HG02840 (cell line): ENCODE results near the gene PARN.

Source experiments
- ATAC-seq: cut with Tn5 transposase; IDR thresholded peaks from one replicate; pipeline ENCODE4 v1.9.1; 2021; ENCODE audit warnings: mild to moderate bottlenecking, moderate library complexity, moderate number of reproducible peaks; ENCODE audit not compliant: unreplicated experiment, low FRiP score

The PARN gene

DNA sequence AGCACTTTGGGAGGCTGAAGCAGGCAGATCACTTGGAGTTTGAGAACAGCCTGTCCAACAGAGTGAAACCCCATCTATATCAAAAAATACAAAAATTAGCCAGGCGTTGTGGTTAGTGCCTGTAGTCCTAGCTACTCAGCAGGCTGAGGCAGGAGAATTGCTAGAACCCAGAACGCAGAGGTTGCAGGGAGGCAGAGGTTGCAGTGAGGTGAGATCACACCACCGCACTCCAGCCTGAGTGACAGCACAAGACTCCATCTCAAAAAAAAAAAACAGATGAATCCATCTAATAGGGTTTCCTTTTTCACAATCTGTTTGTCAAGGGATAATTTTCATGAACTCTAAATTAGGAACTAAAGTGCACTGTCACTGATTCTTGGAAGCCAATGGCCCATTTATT lies 99.0 kb downstream of the PARN start:
- ATAC-seq, result no peak

DNA sequence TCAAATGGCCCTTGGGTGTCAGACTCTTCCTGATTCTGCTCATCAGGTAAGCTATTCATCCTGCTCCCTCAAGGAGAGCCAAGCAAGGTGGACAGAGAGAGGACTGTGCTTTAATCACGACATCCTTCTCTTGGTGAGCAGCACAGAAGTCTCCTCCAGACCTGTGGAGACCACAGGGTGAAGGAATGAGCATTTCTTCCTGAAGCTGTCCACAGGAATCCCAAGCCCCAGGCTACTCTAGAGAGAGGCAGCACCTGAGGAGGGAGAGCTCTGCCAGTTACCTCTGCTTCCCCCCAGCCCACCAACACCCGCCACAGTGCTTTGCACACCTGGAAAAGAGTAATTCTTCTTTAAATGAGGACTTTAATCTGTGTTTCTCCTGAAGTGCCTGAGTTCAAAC lies 100.0 kb downstream of the PARN start:
- ATAC-seq, result no peak

DNA sequence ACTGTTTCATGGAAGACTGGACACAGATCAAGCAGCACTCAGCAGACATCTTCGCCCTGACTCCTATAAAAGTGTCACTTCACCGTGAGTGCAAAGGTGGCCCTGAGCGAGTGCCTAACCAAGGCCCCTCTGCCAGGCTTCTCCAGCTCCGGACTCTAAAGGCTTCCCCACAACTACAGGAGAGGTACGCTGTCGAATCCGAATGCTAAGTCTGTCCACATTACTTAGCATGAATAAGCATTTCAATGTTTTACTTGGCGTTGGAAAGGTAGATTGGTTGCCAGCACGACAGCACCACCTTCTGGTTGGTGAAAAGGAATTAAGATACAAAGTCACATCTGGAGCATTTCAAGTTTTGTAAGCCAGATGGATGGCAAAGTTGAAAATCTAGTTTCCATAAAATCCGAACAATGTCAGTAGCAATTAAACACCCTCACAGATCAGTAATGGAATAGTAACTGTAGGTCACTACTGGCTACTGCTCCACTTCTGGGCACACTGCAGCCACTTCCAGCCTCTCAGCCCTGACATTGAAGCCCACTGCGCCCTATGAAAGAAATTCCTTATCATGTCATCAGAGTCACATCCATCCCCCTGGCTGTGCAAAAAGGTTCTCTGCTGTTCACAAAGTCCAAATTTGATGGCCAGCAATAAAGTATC lies 100.9 kb downstream of the PARN start:
- ATAC-seq, result no peak

DNA sequence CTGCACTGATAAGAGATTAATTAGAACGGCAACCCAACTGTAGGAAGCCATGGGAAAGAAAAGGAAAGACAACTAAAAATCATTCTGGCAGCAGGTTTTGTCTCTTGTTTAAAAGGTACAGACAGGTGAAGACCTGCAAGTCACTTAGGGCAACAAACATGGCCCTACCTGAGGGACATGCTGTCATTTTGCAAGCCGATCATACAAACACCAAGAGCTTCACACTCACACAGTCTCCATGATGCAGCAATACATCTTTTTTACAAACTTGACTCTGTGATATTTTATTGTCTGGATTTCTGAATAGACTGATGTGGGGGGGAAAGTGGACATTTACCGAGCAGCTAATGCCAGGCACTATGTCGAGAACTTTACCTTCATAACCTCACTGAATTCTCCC lies 101.8 kb downstream of the PARN start:
- no peak for ATAC-seq

DNA sequence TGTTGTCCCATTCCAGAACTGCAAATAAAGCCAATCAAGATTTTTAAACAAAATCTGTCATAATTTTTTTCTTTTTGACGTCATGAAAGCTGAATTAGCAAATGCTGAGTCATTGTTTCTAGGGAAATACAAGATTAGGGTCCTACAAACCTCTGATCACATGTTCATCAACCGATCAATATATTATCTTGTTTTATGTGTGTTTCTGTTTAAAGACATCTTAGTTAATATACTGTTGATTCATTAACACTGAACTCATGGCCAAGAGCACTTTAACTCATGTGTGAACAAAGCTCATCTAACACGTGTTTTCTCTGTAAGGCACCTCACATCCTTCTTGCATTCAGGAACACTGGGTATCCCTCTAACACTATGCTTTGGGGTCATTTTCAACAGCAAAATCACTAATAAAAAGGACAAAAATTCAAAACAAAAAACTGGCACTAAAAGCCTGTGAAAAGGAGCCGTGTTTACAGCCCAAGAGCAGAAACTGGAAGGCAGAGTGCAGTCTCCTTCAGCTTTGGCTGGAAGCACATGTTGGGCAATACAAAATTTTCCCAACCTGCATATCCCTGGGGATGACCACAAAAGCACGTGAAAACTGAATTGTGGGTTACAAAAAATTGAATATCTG lies 102.5 kb downstream of the PARN start:
- no peak for ATAC-seq

DNA sequence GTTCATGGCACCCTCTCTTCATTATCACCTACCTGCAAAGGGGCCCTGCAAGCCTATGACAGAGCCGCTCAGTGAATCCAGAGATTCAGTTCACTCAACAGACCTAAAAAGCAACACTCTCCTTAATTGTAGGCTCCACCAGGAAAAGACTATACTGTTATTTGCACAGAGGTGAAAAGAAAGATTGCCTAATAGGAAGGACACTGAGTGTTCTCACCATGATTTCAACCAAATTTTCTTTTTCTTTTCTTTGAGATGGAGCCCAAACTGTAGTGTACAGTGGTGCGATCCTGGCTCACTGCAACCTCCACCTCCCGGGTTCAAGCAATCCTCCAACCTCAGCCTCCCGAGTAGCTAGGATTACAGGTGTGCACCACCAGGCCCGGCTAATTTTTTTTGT lies 104.5 kb downstream of the PARN start:
- no peak for ATAC-seq

DNA sequence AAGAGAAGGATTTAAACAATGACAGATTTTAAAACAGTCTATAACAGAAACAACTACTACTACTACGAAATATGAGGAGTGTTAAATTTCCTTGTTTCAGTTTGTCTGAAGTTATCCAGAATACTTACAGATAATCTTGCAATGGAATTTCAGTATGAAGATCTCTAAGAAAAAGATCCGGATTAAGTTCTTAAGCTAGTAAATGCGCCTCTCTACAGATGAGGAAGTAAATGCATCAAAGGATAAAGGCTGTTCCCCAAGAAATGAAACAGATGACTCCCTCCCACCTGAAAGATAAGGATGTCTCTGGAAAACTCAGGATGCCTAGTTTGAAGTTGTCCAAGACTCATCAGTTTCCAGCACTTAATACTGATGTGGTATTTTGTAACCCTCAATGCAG lies 105.1 kb downstream of the PARN start:
- no peak for ATAC-seq

DNA sequence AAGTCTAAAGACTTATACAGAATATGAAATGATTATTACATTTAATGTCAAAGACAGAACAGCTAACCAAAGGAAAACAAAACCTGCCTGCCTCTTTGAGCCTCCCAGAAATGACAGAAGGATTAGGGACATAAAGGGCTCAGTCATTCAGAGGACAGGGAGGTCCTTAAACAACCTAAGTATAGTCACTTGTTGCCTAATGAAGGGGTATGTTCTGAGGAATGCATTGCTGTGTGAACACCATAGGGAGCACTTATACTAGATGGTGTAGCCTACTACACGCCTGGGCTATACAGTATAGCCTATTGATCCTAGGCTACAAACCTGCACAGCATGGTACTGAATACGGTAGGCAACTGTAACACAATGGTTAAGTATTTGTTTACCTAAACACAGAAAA lies 106.4 kb downstream of the PARN start:
- no peak for ATAC-seq

DNA sequence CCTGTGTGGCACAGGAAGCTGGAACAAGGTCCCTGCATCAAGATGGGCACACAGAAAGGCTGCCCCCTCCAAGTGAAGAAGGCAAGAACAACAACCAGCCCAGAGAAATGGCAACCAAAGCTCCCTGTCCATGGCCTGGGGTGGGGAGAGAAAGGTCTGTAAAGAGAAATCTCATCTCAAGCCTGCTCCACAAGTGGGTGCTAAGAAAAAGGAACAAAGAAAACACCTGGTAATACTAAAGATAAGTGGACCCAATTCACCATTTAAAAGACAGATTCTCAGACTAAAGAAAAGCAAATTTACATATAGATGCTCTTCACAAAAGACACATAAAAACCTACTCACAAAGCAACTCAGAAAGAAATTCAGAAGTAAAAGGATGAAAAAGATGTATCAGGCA lies 107.4 kb downstream of the PARN start:
- no peak for ATAC-seq

DNA sequence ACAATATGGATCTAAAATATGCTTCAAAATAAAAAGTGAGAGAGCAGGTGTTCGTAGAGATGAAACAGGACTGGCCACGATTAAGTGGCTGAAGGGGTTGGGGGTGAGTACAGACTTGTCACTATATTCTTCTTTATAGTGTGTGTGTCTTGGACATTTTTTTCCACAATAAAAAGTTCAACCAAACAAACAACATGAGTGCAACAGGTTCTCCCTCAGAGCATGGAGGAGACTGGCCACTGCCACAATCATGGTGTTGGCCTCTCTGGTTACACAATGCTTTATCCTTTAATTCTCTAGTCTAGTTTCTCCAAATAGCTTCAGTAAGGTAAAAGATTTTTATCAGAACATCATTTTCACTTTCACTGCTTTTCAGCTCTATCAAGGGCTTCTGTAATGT lies 109.3 kb downstream of the PARN start:
- no peak for ATAC-seq

DNA sequence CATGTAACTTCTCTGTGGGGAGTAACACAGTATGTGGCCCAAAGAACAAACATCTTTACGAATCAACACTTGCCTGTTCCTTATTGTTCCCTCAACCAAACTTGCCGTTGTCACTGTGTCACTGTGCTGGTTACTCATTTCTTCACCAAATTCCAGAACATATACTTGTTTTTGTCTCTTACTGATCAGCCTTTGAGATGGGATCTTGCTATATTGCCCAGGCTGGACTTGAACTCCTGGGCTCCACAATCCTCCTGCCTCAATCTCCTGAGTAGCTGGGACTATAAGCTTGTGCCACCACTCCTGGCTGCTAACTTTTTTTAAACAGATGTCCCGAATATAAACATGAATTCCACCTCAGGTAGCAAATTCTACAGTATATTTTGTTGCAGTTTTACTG lies 115.1 kb downstream of the PARN start:
- ATAC-seq, result no peak

DNA sequence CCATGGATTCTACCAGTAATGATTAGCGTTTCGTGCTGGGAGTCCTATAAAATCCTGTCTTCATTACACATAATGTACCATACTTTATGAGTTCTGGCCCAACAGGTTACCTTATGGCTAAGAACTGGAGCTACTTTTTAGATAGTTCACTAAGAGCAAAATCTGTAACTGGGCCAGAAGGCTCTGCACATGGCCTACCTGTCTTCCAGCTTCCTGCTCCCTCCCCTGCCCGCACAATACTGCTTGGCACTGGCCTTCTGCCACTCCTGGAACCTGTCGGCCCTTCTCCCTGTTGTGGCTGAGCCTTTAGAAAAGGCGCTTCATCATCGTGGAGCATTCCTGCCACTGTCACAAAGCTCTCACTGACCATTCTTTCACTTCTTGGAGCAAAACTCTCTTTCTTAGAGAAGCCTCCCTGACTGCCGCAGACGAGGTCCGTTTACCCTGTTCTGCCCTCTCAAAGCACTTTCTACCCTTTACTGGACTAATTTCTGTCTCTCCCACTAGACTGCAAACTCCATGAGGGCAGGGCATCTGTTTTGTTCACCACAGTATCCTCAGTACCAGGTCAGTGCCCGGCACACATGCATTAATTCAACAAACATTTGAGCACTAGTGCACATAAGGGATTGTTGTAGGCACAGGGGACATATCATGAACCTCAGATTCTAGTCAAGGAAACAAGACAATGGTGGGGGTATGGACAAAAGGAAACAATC lies 116.5 kb downstream of the PARN start:
- ATAC-seq, result no peak

DNA sequence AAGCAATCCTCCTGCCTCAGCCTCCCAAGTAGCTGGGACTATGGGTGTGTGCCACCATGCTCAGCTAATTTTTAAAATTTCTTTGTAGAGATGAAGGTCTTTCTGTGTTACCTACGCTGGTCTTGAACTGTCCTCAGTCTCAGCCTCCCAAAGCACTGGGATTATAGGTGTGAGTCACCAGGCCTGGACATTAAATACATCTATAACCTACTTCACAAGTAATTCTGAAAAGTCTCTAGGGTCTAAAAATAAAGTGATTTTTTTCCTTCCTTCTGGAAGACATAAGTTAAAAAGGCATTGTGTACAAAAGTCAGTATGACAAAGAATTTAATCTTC lies 118.3 kb downstream of the PARN start:
- no peak for ATAC-seq

DNA sequence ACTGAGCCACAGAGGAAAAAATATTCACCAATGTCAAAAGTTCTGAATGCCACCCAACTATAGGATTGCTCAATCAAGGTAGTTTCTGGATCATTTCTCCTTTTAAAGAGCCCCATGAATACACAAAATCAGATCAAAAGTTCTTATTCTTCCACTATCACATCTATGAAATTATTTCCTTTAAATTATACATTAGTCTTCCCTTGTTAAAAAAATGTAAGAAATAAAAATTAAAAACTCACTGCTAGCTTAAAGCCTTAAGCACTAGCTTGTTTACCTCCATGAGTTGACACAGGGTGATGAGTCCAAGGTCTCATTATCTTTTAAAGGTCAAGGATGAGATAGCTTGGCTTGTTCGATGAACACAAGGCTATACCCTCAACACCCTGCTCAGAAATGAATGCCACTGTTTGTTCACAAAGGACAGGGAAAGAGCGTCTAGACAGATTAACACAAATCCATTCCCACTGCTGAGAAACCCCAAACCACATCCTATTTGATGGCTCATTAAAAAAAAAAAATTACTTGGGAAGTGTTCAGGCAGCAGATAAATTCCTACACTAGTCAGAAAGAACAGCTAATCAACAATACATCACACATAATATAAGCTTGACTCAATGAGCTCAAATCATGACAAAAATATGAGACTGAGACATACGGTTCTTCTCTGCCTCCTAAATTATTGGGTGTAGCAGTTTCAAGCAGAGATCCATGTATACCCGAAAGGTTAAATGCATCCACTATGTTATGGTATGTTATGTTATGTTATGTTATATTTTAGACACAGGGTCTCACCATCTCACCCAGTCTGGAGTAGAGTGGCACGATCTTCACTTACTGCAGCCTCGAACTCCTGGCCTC lies 118.9 kb downstream of the PARN start:
- no peak for ATAC-seq

DNA sequence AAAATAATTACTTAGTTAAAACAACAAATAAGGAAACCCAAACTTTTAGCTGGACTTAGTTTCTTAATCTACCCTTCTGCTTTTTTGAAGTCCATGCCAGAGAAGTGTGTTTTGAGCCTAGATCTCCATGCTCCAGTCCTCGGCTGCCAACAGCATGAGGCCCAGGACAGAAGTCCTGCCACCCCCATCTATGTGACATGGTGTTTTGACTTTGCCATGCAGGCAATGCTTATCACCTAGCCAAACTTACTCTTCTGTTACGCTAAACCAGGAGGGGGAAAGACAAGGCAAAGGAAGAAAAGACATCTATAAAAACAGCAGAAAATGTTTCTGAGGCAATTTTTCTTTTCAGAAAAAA lies 119.5 kb downstream of the PARN start:
- ATAC-seq, result no peak

DNA sequence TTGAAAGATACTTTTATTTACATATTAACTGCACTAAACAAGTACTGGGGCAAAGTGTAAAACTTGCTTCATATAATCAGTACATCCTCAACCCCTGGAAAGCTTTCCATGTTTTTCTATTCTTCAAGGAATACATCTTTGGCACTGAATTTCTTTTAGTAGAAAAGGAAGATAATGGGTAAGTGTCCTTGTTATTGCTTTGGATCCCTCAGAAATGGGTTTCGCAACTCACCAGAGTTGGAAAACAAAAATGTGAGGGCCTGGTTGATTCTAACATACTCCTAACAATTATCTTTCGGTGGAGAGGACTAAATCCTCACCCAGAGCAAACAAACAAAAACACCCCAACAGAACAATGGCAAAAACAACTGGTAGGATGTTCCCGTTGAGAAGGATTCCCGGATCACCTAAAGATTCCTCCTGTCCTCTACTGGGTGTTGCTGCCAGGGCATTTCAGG lies 120.4 kb downstream of the PARN start:
- no peak for ATAC-seq

DNA sequence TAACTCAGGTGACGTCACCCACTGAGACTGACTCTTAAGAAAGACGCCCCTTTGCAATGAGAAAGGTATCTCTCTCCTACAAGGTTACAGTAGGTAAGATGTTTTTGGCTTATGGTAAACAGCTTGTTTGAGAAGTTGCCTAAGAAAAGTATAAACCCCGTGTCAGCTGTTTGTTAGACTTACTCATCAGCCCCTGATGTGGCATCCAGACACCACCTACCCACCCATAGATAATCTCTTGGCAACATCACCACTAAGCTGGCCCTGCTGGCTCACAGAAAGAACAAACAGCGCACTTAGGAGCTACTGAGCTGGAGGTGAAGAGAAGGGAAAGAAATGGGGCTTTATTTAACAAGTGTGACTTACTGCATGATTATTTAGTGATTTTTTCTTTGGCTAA lies 121.0 kb downstream of the PARN start:
- ATAC-seq, result no peak

DNA sequence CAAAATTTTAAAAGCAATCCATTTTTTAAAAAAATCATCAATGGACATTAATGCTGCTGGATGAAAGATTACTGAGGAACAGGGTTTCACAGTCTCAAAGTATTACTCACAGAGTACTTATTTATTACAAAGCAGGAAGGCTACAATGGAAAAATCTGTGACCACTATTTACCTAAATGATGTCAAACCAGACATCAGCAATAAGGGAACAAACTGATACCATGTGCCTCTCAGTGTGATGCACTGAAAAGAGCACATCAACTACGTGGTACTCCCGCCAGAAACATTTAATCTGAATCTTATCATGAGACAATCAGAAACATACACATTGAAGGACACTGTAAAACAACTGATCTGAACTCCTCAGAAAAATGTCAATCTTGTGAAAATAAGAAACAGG lies 124.2 kb downstream of the PARN start:
- ATAC-seq, result no peak

DNA sequence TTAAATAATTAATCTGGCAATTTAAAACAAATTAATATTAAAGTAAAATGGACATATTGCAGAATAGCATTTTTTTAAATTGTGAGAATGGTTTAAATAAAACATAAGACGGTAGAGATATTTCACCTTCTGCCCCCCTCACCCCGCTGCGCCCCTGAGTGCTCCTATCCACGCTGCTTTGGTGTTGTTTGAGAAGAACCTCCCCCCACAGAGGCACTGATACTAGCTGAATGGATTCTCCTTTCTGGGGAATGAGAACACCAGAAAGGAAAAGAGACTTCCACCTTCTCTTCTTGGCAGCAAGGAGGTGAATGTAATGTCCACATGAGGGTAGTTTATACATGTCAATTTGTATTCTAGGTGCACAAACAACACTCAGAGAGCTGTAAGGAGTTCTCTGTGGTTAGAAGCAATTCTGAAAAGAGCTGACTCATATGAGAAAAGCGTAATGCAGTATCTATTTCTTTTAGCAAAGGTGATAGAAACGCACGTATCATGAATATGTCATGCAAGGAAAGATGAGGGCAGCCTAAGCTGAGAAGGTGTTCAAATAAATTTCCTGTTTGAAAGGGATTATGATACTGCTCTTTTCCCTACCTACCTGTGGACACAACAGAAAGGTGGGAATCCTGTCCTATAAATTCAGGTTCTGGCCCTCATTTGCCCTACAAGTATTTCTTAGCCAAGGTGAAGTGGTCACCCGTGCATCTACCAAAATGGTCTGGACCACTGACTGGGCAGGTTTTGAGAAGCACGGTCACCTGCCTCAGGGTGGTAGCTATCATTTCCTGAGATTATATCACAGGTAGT lies 126.9 kb downstream of the PARN start:
- peak; percentile 50 for ATAC-seq

DNA sequence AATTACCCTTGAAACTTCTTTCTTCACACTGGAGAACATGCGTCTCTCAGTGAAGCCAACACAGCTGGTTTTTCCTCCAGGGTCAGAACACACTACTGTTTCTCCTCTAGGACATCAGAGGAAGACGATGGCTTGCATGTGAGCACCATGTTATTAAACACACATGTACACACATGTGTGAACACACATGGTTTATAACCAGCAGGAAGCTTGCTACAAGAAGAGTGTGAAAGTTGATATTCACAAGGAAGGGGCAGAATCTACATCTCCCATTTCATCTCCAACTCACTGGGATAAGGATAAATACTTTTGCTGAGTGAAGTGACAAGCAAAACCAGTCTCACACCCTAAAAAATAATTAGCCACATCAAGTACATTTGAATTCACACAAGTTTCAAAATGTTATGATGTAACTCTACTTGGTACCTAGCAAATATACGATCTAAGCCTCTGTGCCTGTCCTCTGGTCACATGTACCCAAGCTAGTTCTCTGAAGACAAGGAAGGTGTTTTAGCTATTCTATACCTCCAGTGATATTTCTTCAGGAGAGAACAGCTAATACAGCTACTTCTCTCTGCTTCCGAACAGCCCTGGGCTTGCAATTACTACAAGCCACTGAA lies 127.7 kb downstream of the PARN start:
- no peak for ATAC-seq
